H1 (cell line): ENCODE results near the gene ZFP36L2.

Source experiments
- POLR2AphosphoS5 ChIP-seq: IDR thresholded peaks from 2 replicates; pipeline ENCODE4 v1.6.1; 2011; ENCODE audit warnings: low read depth, low read length
- YY1 ChIP-seq: IDR thresholded peaks from 2 replicates; pipeline ENCODE4 v1.6.1; 2011; ENCODE audit warnings: low read depth, mild to moderate bottlenecking, low read length
- TF ChIP-seq, protein P1 (sequence below): IDR thresholded peaks from 2 replicates; pipeline ENCODE4 v1.6.1; 2012; ENCODE audit warnings: inconsistent platforms
- TF ChIP-seq, protein P2 (sequence below): IDR thresholded peaks from 2 replicates; pipeline ENCODE4 v1.6.1; 2011; ENCODE audit warnings: low read length, improper control_type of control experiment
- TF ChIP-seq, protein P3 (sequence below), 3 experiments: IDR thresholded peaks; 1 replicate in 2 of 3; 2 replicates in 1 of 3; pipeline versions ENCODE4 v1.5.1 to v1.6.1; 2011; ENCODE audit warnings: low read length in 3 of 3, mild to moderate bottlenecking in 3 of 3, inconsistent platforms in 2 of 3, low read depth in 1 of 3, moderate library complexity in 1 of 3; ENCODE audit not compliant: insufficient read depth in 1 of 3; ENCODE audit errors: control extremely low read depth in 1 of 3

DNA sequence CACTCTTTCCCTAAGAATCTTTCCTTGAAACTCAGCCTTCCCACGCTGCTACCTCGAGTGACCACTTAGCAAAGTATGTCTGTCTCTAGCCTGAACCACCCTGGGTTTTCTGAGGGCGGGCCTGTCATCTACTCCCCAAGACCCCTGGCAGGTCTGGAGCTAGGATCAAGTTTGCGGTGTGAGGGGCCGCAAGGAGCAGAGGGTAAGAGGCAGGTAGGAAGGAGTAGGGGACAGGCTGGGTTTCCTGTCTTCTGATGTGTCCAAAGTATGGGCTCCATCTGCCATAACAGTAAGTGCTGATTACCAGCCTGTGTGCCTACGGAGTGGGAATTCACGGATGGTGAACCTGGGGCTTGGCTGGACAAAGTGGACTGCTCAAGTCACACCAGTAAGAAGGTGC, 25.4 kb downstream of the ZFP36L2 start:
- TF ChIP-seq, protein P1, sequence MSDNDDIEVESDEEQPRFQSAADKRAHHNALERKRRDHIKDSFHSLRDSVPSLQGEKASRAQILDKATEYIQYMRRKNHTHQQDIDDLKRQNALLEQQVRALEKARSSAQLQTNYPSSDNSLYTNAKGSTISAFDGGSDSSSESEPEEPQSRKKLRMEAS: no peak
- TF ChIP-seq POLR2AphosphoS5 (no peak), YY1 (no peak)
- TF ChIP-seq, protein P2, sequence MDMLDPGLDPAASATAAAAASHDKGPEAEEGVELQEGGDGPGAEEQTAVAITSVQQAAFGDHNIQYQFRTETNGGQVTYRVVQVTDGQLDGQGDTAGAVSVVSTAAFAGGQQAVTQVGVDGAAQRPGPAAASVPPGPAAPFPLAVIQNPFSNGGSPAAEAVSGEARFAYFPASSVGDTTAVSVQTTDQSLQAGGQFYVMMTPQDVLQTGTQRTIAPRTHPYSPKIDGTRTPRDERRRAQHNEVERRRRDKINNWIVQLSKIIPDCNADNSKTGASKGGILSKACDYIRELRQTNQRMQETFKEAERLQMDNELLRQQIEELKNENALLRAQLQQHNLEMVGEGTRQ: no peak
- TF ChIP-seq, protein P3, sequence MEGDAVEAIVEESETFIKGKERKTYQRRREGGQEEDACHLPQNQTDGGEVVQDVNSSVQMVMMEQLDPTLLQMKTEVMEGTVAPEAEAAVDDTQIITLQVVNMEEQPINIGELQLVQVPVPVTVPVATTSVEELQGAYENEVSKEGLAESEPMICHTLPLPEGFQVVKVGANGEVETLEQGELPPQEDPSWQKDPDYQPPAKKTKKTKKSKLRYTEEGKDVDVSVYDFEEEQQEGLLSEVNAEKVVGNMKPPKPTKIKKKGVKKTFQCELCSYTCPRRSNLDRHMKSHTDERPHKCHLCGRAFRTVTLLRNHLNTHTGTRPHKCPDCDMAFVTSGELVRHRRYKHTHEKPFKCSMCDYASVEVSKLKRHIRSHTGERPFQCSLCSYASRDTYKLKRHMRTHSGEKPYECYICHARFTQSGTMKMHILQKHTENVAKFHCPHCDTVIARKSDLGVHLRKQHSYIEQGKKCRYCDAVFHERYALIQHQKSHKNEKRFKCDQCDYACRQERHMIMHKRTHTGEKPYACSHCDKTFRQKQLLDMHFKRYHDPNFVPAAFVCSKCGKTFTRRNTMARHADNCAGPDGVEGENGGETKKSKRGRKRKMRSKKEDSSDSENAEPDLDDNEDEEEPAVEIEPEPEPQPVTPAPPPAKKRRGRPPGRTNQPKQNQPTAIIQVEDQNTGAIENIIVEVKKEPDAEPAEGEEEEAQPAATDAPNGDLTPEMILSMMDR (IDR thresholded peaks at IDR 0.05; ENCODE audit: control extremely low read depth in 1 of 3, insufficient read depth in 1 of 3, low read depth in 1 of 3, low read length in 3 of 3): no peak
